Right renal pelvis (tissue), 4 donors: Measurements from ENCODE around the gene CARMIL3. TPM values are rescaled to one million over a fixed set of nuclear protein-coding genes. Genes with fewer than 3 reads are reported as not detected.

ENCODE experiments used
- DNase-seq, 4 donors: peaks; one replicate each; pipeline ENCODE4 v3.0.0-alpha.2; 2013; ENCODE audit warnings: low read depth in 4 of 4, low spot score in 3 of 4, missing footprints in 1 of 4
- polyA plus RNA-seq, 4 donors: library from polyadenylated mRNA; unstranded; fragments of 120-200 nt; gene quantifications; one replicate each; pipeline ENCODE4 v1.2.1, GENCODE V29; 2013; ENCODE audit not compliant: insufficient read length in 4 of 4

Gene CARMIL3
- polyA plus RNA-seq, 4 donors = 1.9 to 2.3 (median 2.3) TPM

DNA sequence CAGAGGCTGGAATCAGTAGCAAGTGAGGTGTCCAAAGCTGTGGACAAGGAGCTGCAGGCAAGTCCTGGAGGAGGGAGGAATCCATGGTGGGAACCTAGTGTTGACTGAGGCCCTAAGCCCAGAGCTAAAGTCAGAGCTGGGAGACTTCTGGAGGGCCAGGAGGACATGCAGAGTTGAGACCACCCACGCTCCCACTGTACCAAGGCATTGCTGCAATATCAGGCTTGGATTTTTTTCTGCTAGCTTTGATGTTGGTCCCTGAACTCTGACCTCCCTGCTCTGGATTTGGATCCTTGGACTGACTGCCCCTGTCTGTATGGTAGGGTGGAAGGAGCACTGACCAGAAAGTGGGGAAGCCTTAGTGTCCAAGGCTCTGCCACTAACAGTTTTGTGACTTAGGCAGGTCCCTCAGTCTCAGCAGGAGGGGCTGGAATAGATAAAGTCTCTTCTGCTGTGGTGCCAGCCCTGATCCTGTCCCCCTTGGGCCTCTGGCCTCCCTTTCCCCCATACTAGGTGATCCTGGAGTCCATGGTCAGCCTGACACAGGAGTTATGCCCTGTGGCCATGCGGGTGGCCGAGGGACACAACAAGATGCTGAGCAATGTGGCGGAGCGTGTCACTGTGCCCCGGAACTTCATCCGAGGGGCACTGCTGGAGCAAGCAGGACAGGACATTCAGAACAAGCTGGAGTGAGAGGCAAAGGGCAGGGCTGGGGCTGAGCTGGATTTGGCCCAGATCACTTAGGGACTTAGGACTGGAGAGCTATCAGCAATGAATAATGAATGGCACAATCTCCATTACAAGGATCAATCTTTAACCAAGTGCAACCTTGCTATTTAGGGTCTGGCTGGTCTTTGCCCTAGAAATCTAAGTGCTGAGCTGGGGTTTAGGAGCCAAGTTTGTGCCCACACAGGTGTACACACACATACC, 9.4 kb downstream of the CARMIL3 start:
- no peak for DNase-seq

- no peak for DNase-seq
Observed at GRCh38 chr14:24062216-24062980, 10.6 kb downstream of the CARMIL3 start.

GRCh38 chr14:24063263-24063836, 11.5 kb downstream of the CARMIL3 start:
- DNase-seq = no peak

GRCh38 chr14:24064091-24064795, 12.4 kb downstream of the CARMIL3 start:
- DNase-seq = no peak

- DNase-seq = no peak
Observed at GRCh38 chr14:24064856-24065255, 13.0 kb downstream of the CARMIL3 start.

GRCh38 chr14:24065408-24065807, 13.6 kb downstream of the CARMIL3 start:
- DNase-seq = no peak

- DNase-seq = no peak
Observed at GRCh38 chr14:24066496-24067132, 14.8 kb downstream of the CARMIL3 start.

- DNase-seq = no peak
Observed at GRCh38 chr14:24067133-24068082, 15.6 kb downstream of the CARMIL3 start.

DNA sequence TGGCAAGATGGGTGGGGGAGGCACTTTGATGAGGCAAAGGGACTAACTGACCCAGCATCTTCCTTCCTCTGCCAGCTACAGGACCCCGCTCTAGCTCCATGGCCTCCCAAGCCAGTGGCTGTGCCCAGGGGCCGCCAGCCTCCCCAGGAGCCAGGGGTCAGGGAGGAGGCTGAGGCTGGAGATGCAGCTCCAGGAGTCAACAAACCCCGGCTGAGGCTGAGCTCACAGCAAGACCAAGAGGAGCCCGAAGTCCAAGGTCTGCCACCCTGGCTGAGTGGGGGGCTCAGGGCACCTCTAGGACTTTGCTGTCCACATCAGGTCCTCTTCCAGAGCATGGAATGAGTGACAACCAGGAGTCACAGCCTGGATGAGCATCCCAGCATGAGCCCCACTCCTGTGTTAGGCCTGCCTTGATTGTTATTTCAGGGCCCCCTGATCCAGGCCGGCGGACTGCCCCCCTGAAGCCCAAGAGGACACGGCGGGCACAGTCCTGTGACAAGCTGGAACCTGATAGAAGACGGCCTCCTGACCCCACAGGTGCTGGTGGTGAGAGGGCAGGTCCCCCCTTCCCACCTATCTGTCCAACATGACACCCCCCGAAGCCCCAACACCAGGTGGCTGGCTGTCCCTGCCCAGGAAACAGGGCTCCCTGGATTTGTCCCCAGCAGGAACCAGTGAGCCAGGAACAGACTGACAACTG, 17.1 kb downstream of the CARMIL3 start:
- no peak for DNase-seq

DNA sequence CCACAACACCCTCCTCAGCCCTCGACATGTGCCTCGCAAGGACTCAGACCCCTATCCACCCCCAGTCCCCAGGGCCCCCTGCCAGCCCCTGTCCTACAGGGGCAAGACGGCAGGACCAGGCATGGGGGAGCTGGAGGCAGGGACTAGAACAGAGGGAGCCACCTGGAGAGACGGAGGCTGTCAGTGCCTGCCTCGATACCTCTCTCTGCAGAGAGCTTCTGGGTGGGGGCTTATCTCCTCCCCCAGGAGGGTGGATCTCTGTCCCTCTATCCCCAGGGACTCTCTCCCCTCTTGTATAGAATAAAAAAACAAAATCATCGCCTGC, 17.6 kb downstream of the CARMIL3 start:
- no peak for DNase-seq

- no peak for DNase-seq
Observed at GRCh38 chr14:24070285-24071143, 18.7 kb downstream of the CARMIL3 start.

- no peak for DNase-seq
Observed at GRCh38 chr14:24071144-24071697, 19.4 kb downstream of the CARMIL3 start, which contains the start of gene CPNE6. Gene CPNE6, plus strand, starts transcription at chr14:24071562. Its CDS starts 1,375 bp downstream, at chr14:24072937.

GRCh38 chr14:24071836-24072430, 20.1 kb downstream of the CARMIL3 start:
- no peak for DNase-seq

DNA sequence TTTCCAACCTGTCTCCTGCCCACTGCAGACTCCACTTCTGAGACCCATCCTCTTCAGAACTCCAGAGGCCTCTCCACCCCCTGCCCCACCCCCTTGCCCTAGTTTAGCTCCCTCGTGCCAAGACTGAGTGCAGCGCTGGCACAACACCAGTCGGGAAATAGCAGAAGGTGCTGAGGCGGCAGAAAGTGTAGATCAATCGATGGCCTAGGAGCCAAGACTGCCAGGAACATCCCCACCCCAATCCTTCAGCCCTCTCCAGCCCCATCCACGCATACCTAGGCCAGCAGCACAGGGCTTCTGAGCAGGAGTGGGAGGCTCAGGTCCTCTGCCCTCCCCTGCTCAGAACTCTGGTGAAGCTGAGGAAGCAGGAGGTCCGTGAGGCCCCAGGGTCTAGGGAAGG, 20.6 kb downstream of the CARMIL3 start:
- DNase-seq = no peak

DNA sequence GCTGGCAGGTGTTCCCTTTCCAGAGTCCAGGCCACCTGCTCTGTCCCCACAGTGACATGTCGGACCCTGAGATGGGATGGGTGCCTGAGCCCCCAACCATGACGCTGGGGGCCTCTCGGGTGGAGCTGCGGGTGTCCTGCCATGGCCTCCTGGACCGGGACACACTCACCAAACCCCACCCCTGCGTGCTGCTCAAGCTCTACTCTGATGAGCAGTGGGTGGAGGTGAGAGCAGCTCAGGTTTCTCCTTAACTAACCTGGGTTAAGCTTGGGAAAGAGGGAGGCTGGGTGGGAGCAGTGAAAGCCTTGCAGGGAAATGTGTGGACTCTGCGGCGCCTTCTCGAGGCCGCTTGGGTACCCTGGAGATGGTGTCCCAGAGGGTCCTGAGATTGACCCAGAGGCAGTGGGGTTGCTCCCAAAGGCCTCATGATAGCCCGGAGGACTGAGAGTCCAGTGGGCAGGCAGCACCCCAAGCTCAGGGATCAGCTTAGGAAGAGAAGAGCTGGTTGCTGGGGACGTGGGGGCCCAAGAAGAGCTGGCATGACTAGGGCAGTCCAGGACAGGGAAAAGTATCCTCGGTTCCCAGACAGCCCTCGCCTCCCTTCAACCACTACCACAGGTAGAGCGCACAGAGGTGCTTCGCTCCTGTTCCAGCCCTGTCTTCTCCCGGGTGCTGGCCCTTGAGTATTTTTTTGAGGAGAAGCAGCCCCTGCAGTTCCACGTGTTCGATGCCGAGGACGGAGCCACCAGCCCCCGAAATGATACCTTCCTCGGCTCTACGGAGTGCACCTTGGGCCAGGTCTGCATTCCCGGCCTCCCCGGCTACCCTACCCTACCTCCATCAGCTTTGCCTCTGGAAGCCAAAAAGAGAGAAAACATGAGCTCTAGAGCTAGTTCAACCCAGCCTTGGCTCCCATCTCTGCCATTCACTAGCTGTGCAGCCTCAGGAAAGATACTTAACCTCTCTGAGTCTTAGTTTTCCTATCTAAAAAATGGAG, 21.4 kb downstream of the CARMIL3 start:
- no peak for DNase-seq
